MM.1S (cell line): ENCODE results near the gene VRTN.

Experiments used
- DNase-seq: peaks from one replicate; pipeline ENCODE4 v3.0.0-alpha.2; 2015
- H2AFZ ChIP-seq: fragments of 300-600 bp; sonication (generic); 2 replicates; pipeline ENCODE4 v1.6.0; 2016; ENCODE audit warnings: antibody characterized with exemption, low read length
- H3F3A ChIP-seq: fragments of 300-600 bp; sonication (generic); 2 replicates; pipeline ENCODE4 v1.6.1; 2016; ENCODE audit warnings: mild to moderate bottlenecking, antibody characterized with exemption, low read length, moderate library complexity, mixed read lengths; ENCODE audit not compliant: insufficient read depth
- H3K27ac ChIP-seq: fragments of 300-600 bp; sonication (generic); 2 replicates; pipeline ENCODE4 v1.5.1; 2016; ENCODE audit warnings: mild to moderate bottlenecking, low read length
- H3K27me3 ChIP-seq: fragments of 300-600 bp; sonication (generic); replicated peaks from 2 replicates; pipeline ENCODE4 v1.6.0; 2016; ENCODE audit warnings: low read length; ENCODE audit not compliant: insufficient read depth
- H3K36me3 ChIP-seq: fragments of 300-600 bp; sonication (generic); replicated peaks from 2 replicates; pipeline ENCODE4 v1.6.1; 2016; ENCODE audit warnings: mild to moderate bottlenecking, low read length, mixed read lengths; ENCODE audit not compliant: insufficient read depth
- H3K4me1 ChIP-seq: fragments of 300-600 bp; sonication (generic); 2 replicates; pipeline ENCODE4 v1.6.1; 2016; ENCODE audit warnings: low read length, mixed read lengths
- H3K4me2 ChIP-seq: fragments of 300-600 bp; sonication (generic); 2 replicates; pipeline ENCODE4 v1.6.0; 2016; ENCODE audit warnings: low read depth, low read length
- H3K4me3 ChIP-seq: fragments of 300-600 bp; sonication (generic); 2 replicates; pipeline ENCODE4 v1.5.1; 2016; ENCODE audit warnings: low read length, mixed read lengths
- H3K79me2 ChIP-seq: fragments of 300-600 bp; sonication (generic); 2 replicates; pipeline ENCODE4 v1.6.1; 2016; ENCODE audit warnings: mixed run types, low read length, mixed read lengths
- H3K9ac ChIP-seq: fragments of 300-600 bp; sonication (generic); 2 replicates; pipeline ENCODE4 v1.6.1; 2016; ENCODE audit warnings: low read length, mixed read lengths
- H3K9me2 ChIP-seq: fragments of 300-600 bp; sonication (generic); replicated peaks from 2 replicates; pipeline ENCODE4 v1.6.1; 2016; ENCODE audit warnings: mild to moderate bottlenecking, low read length, mixed read lengths; ENCODE audit not compliant: insufficient read depth
- H3K9me3 ChIP-seq: fragments of 300-600 bp; sonication (generic); replicated peaks from 2 replicates; pipeline ENCODE4 v1.6.1; 2016; ENCODE audit warnings: mild to moderate bottlenecking, low read length, mixed read lengths; ENCODE audit not compliant: insufficient read depth
- H4K20me1 ChIP-seq: fragments of 300-600 bp; sonication (generic); 2 replicates; pipeline ENCODE4 v1.6.1; 2016; ENCODE audit warnings: mild to moderate bottlenecking, low read length, moderate library complexity, mixed read lengths; ENCODE audit not compliant: insufficient read depth
- CTCF ChIP-seq: fragments of 300-600 bp; sonication (generic); IDR thresholded peaks from 2 replicates; pipeline ENCODE4 v1.5.1; 2016; ENCODE audit warnings: antibody characterized with exemption, low read length, mixed read lengths
- EZH2 ChIP-seq: fragments of 300-600 bp; sonication (generic); optimal IDR thresholded peaks from 2 replicates; pipeline ENCODE3; 2017; ENCODE audit warnings: low read depth, mild to moderate bottlenecking, antibody characterized with exemption, low read length, mixed read lengths
- EZH2phosphoT487 ChIP-seq: fragments of 300-600 bp; sonication (generic); IDR thresholded peaks from 2 replicates; pipeline ENCODE4 v1.6.1; 2018; ENCODE audit warnings: antibody characterized with exemption, low read length

The VRTN gene

GRCh38 chr14:74407801-74408154, 59.5 kb downstream of the VRTN start:
- Histone ChIP-seq H3K9ac (no peak overlapping the region), H3K4me2 (no peak overlapping the region), H2AFZ (no peak overlapping the region), H3K27me3 (no peaks in the 10 kb centered on the region), H3K36me3 (no peaks in the 10 kb centered on the region), H3K4me1 (no peaks in the 10 kb centered on the region), H3F3A (no peaks in the 10 kb centered on the region), H3K9me2 (no peaks in the 10 kb centered on the region), H3K9me3 (no peaks in the 10 kb centered on the region), H3K4me3 (no peak overlapping the region), H4K20me1 (no peaks in the 10 kb centered on the region), H3K79me2 (no peaks in the 10 kb centered on the region), H3K27ac (no peak overlapping the region)
- DNase-seq, result no peak
- no peak for TF ChIP-seq EZH2phosphoT487
- no peak for TF ChIP-seq EZH2
- no peak for TF ChIP-seq CTCF

GRCh38 chr14:74408870-74409269, 60.6 kb downstream of the VRTN start:
- H3K9me2 ChIP-seq, result no peaks in the 10 kb centered on the region
- no peak overlapping the region for H3K9ac ChIP-seq
- no peaks in the 10 kb centered on the region for H3K4me1 ChIP-seq
- no peaks in the 10 kb centered on the region for H3K79me2 ChIP-seq
- no peak overlapping the region for H3K27ac ChIP-seq
- no peaks in the 10 kb centered on the region for H4K20me1 ChIP-seq
- no peak overlapping the region for H2AFZ ChIP-seq
- TF ChIP-seq CTCF, result no peak
- TF ChIP-seq EZH2phosphoT487, result no peak
- no peak for TF ChIP-seq EZH2
- H3K36me3 ChIP-seq, result no peaks in the 10 kb centered on the region
- no peak overlapping the region for H3K4me2 ChIP-seq
- no peak for DNase-seq
- H3K9me3 ChIP-seq, result no peaks in the 10 kb centered on the region
- H3F3A ChIP-seq, result no peaks in the 10 kb centered on the region
- H3K4me3 ChIP-seq, result no peak overlapping the region
- no peaks in the 10 kb centered on the region for H3K27me3 ChIP-seq

- H3K9me2 ChIP-seq, result no peaks in the 10 kb centered on the region
- no peaks in the 10 kb centered on the region for H3F3A ChIP-seq
- no peaks in the 10 kb centered on the region for H4K20me1 ChIP-seq
- no peak overlapping the region for H3K4me2 ChIP-seq
- TF ChIP-seq EZH2phosphoT487, result no peak
- TF ChIP-seq CTCF, result no peak
- TF ChIP-seq EZH2, result no peak
- no peak for DNase-seq
- H3K4me3 ChIP-seq, result no peak overlapping the region
- no peak overlapping the region for H2AFZ ChIP-seq
- H3K9me3 ChIP-seq, result no peaks in the 10 kb centered on the region
- H3K27me3 ChIP-seq, result no peaks in the 10 kb centered on the region
- H3K9ac ChIP-seq, result no peak overlapping the region
- H3K27ac ChIP-seq, result no peak overlapping the region
- H3K79me2 ChIP-seq, result no peaks in the 10 kb centered on the region
- H3K4me1 ChIP-seq, result no peaks in the 10 kb centered on the region
- H3K36me3 ChIP-seq, result no peaks in the 10 kb centered on the region
Observed at GRCh38 chr14:74409441-74409840, 61.2 kb downstream of the VRTN start.
